Calu3 (cell line): Measurements from ENCODE around the gene LOXL4. TPM values are rescaled to one million over a fixed set of nuclear protein-coding genes. Genes with fewer than 3 reads are reported as not detected.

Experiments used
- BruUV-seq: library from RNA; stranded (reverse); fragments of 400-500 nt; replicated peaks from 2 replicates; lab custom pipeline; 2021; lab: Mats Ljungman, UMichigan
- CTCF ChIA-PET: fragments of 300-600 bp; sonication (Branson Sonifier 250); formaldehyde crosslinking; loops from one replicate; lab custom pipeline; 2022; ENCODE audit warnings: antibody characterized with exemption; lab: Charles Lee
- DNase-seq: peaks from one replicate; pipeline ENCODE4 v3.0.0; 2022
- H3K27ac Mint-ChIP-seq: one replicate; pipeline ENCODE4 v1.8.0; 2022; ENCODE audit warnings: mixed read lengths; ENCODE audit not compliant: unreplicated experiment
- H3K27me3 Mint-ChIP-seq: one replicate; pipeline ENCODE4 v1.8.0; 2022; ENCODE audit warnings: mixed read lengths; ENCODE audit not compliant: unreplicated experiment
- H3K36me3 Mint-ChIP-seq: one replicate; pipeline ENCODE4 v1.8.0; 2022; ENCODE audit warnings: mild to moderate bottlenecking, moderate library complexity, mixed read lengths; ENCODE audit not compliant: insufficient read depth, unreplicated experiment
- H3K4me1 Mint-ChIP-seq: one replicate; pipeline ENCODE4 v1.8.0; 2022; ENCODE audit warnings: mild to moderate bottlenecking, low read depth, mixed read lengths; ENCODE audit not compliant: unreplicated experiment
- H3K4me3 Mint-ChIP-seq: one replicate; pipeline ENCODE4 v1.8.0; 2022; ENCODE audit warnings: mild to moderate bottlenecking, low read depth, moderate library complexity, mixed read lengths; ENCODE audit not compliant: unreplicated experiment
- H3K9me3 Mint-ChIP-seq: one replicate; pipeline ENCODE4 v1.8.0; 2022; ENCODE audit warnings: low read depth, mixed read lengths; ENCODE audit not compliant: unreplicated experiment
- intact Hi-C: fragments of 100-400 bp; cut with micrococcal nuclease; formaldehyde crosslinking; loops from one replicate; pipeline ENCODE4 v1.10.0; 2022; ENCODE audit not compliant: unreplicated experiment
- total RNA-seq: library from RNA; stranded (reverse); gene quantifications from 2 replicates; pipeline ENCODE4 v1.2.3, GENCODE V29; 2022
- TF ChIP-seq, protein P1 (sequence below): fragments of 200-600 bp; IDR thresholded peaks from one replicate; pipeline ENCODE4 v1.8.0; 2022; ENCODE audit warnings: antibody characterized with exemption; ENCODE audit not compliant: unreplicated experiment

LOXL4 gene
- total RNA-seq, 1 experiment from 2014 or later, result 2.2 TPM

DNA sequence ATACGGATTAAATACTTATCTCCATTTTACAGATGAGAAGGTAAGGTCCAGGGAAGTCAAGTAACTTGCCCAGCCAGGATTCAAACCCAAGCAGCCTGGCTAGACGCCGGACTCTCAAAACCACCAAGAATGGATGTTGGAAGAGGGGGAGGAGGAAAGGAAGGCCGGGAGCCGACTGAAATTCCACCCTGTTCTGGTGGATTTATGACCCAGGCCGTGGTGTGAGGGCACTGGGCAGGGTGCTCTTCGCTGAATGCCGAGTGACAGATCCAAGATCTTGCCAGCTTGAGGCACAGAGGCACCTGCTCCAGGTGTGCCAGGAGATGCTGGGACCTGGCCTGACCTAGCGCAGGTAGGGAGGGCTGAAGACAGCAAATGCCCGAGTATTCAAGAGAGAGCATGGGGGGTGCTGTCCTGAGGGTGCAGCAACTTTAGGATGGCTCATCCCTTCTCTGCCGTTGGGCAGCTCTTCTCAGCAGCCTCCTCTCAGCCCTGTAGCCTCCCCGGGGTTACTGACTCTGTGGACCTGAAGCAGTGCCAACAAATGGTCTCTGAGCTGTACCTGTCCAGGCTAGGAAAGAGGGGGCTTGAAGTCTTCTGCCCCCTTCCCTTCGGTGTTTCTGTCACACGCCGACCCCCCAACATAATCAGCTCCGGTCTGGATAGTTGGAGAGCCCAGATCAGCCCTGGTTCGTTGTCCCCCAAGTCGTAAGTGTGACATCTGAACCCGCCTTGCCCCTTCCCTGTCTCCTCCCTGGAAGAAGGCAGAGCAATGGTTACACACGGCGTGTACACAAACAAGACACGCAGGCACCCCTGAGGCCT is 713 bp downstream of the LOXL4 start:
- H3K27me3 Mint-ChIP-seq, result no peaks in the 10 kb centered on the region
- TF ChIP-seq, protein P1, sequence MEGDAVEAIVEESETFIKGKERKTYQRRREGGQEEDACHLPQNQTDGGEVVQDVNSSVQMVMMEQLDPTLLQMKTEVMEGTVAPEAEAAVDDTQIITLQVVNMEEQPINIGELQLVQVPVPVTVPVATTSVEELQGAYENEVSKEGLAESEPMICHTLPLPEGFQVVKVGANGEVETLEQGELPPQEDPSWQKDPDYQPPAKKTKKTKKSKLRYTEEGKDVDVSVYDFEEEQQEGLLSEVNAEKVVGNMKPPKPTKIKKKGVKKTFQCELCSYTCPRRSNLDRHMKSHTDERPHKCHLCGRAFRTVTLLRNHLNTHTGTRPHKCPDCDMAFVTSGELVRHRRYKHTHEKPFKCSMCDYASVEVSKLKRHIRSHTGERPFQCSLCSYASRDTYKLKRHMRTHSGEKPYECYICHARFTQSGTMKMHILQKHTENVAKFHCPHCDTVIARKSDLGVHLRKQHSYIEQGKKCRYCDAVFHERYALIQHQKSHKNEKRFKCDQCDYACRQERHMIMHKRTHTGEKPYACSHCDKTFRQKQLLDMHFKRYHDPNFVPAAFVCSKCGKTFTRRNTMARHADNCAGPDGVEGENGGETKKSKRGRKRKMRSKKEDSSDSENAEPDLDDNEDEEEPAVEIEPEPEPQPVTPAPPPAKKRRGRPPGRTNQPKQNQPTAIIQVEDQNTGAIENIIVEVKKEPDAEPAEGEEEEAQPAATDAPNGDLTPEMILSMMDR, result no peak
- H3K36me3 Mint-ChIP-seq, result peaks cover 20% of the 10 kb centered on the region
- no TSS peak for BruUV-seq
- intact Hi-C loops, result no loop called here
- DNase-seq, result no peak
- peak overlapping the region; percentile 70 for H3K27ac Mint-ChIP-seq
- H3K9me3 Mint-ChIP-seq, result no peaks in the 10 kb centered on the region
- peak overlapping the region; percentile 68 for H3K4me3 Mint-ChIP-seq
- CTCF ChIA-PET, result interaction anchor here (1.3 kb wide), 1 partner anchor 42 kb away, joined by 3 read pairs; no protein-coding TSS in a partner anchor
- H3K4me1 Mint-ChIP-seq, result peaks cover 58% of the 10 kb centered on the region

DNA sequence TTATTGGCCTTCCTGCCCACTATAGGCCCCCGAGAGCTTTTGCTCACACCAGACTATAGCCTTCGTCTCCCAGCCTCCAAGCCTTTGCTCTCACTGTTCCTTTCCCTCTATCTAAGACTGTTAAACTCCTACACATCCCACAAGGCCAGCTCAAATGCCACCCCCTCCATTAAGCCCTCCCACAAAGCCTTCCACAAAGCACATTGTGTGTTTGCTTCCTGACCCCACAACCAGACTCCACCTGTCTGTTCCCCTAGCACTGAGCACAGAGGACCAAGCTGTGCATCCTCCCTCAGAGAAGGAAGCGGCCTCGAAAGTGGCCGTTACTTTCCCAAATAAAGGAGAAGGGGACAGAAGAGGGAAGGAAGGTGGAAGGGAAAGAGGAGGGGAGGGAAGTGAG is 1.3 kb downstream of the LOXL4 start:
- H3K4me3 Mint-ChIP-seq, result peak overlapping the region; percentile 68
- H3K36me3 Mint-ChIP-seq, result peaks cover 20% of the 10 kb centered on the region
- CTCF ChIA-PET, result interaction anchor here (1.1 kb wide), 1 partner anchor 43 kb away, joined by 5 read pairs; no protein-coding TSS in a partner anchor
- H3K27ac Mint-ChIP-seq, result peak overlapping the region; percentile 61
- peaks cover 55% of the 10 kb centered on the region for H3K4me1 Mint-ChIP-seq
- no peaks in the 10 kb centered on the region for H3K9me3 Mint-ChIP-seq
- BruUV-seq, result no TSS peak
- no peak for DNase-seq
- intact Hi-C loops, result no loop called here
- no peaks in the 10 kb centered on the region for H3K27me3 Mint-ChIP-seq
- TF ChIP-seq, protein P1, result no peak

DNA sequence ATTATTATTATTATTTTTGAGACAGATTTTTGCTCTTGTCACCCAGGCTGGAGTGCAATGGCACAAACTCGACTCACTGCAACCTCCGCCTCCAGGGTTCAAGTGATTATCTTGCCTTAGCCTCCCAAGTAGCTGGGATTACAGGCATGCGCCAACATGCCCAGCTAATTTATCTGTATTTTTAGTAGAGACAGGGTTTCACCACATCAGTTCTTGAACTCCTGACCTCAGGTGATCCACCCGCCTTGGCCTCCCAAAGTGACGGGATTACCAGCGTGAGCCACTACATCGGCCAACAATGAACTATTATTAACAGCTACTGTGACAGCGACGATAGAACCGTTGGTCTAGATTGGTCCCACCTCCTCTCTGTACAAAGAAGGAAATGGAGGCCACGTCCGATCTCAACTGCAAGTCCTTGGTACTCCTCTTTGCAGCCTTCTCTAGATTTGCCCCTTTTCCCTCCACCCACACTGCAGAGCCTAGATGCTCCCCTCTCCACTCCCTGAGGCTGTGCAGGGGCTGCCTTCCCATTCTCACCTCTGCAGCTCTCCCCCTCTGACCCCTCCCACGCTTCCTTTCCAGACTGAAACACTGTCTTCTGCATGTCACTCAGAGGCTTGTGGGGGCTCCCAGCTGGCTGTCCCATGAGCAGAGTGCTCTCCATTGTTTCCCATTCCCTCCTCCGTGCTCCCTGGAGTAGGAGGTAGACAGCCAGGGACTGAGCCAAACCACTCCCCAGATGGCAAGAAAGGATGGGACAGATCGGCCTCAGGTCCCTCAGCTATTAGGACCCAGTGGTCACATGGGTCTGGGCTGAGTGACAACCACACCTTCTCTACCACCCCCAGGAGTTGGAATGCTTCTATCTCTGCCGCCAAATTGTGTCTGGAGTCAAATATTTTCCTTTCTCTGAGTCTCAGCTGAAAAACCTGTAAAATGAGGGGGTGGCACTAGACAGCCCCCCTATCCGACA is 2.3 kb downstream of the LOXL4 start:
- Mint-ChIP-seq H3K4me1 (peaks cover 46% of the 10 kb centered on the region), H3K36me3 (peaks cover 20% of the 10 kb centered on the region), H3K4me3 (peak overlapping the region; percentile 68), H3K27ac (peak overlapping the region; percentile 60), H3K27me3 (no peaks in the 10 kb centered on the region), H3K9me3 (no peaks in the 10 kb centered on the region)
- CTCF ChIA-PET, result interaction anchor here (1.1 kb wide), 1 partner anchor 44 kb away, joined by 5 read pairs; no protein-coding TSS in a partner anchor
- DNase-seq, result no peak
- no TSS peak for BruUV-seq
- intact Hi-C loops, result no loop called here
- TF ChIP-seq, protein P1, result no peak

DNA sequence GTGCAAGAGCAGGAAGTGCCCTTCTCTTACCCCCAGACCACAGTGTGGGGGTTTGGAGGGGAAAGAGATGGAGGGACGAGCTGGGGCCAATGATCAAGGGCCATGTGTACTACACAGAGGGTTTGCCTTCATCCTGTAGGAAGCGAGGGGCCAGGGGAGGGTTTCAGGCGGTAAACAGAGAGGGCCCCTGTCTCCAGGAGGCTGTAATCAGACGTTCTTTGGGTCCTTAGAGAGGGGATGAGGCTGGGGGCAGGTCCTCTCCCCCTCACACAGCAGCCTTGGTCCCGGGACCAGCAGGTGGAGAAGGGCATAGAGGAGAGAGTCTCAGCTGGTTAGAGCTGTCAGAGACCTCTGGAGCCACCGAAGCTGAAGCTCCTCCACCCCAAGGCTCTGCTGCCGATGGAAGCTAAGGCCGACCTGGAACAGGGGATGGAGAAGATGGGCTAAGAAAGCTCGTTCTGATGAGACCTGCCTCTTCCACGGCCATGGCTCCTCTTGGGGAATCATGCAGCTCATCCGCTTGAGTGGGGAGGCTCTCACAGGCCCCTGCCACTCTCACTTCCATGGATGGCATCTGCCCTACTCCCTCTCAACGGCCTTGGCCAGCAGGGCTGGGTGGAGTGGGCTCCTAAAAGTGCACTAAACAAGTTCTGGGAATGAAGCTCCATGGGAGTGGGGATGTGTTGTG is 3.5 kb downstream of the LOXL4 start:
- H3K9me3 Mint-ChIP-seq, result no peaks in the 10 kb centered on the region

More for the DNA sequence above, 3.5 kb downstream of the LOXL4 start:
- H3K27me3 Mint-ChIP-seq, result no peaks in the 10 kb centered on the region
- no peak overlapping the region for H3K4me3 Mint-ChIP-seq
- no peak for DNase-seq
- intact Hi-C loops, result no loop called here
- H3K36me3 Mint-ChIP-seq, result peaks cover 12% of the 10 kb centered on the region
- H3K4me1 Mint-ChIP-seq, result peaks cover 34% of the 10 kb centered on the region
- TF ChIP-seq, protein P1, result no peak
- no peak overlapping the region for H3K27ac Mint-ChIP-seq
- CTCF ChIA-PET, result no interaction called here
- BruUV-seq, result no TSS peak
